Measurements from ENCODE around the gene INTS11. TPM values are rescaled to one million over a fixed set of nuclear protein-coding genes. Genes with fewer than 3 reads are reported as not detected.

INTS11 gene
- total and polyA plus RNA-seq, 2 of the 13 experiments (the other 11 are each of a cell fraction or from before 2014, with no cell fraction given), result 52.8 to 94.8 TPM

DNA sequence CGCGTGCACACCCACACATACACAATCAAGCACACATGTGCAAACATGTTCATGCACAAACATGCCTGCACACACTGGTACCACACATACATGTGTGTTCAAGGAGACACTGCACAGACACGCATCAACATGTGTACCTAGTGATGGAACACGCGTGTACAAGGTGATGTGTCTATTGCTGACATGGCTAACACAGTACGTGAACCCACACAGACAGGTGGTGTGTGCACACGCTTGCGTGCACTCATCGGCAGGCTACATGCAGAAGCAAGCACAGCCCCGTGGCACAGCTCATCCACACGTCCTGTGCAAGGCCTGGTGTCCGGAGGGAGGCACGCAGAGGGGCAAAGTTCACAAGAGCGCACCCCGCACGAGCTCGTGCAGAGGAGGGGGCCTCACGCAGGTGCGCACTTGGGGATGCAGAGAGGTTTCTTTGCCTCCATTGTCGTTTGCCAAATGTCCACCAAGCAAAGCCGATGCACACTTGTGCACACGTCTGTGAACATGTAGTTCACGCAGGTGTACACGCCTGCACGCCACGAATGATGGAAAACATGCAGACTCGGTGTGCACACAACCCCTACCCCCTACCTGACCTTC, 17.7 kb downstream of the INTS11 start (continued):
- no peak for TF ChIP-seq THYN1 (CRISPR knock-in tag; IDR thresholded peaks at IDR 0.05; ENCODE audit: borderline replicate concordance, low read depth)
- no peak for TF ChIP-seq THRA (CRISPR knock-in tag; IDR thresholded peaks at IDR 0.05; ENCODE audit: borderline replicate concordance)
- TF ChIP-seq, protein P1, sequence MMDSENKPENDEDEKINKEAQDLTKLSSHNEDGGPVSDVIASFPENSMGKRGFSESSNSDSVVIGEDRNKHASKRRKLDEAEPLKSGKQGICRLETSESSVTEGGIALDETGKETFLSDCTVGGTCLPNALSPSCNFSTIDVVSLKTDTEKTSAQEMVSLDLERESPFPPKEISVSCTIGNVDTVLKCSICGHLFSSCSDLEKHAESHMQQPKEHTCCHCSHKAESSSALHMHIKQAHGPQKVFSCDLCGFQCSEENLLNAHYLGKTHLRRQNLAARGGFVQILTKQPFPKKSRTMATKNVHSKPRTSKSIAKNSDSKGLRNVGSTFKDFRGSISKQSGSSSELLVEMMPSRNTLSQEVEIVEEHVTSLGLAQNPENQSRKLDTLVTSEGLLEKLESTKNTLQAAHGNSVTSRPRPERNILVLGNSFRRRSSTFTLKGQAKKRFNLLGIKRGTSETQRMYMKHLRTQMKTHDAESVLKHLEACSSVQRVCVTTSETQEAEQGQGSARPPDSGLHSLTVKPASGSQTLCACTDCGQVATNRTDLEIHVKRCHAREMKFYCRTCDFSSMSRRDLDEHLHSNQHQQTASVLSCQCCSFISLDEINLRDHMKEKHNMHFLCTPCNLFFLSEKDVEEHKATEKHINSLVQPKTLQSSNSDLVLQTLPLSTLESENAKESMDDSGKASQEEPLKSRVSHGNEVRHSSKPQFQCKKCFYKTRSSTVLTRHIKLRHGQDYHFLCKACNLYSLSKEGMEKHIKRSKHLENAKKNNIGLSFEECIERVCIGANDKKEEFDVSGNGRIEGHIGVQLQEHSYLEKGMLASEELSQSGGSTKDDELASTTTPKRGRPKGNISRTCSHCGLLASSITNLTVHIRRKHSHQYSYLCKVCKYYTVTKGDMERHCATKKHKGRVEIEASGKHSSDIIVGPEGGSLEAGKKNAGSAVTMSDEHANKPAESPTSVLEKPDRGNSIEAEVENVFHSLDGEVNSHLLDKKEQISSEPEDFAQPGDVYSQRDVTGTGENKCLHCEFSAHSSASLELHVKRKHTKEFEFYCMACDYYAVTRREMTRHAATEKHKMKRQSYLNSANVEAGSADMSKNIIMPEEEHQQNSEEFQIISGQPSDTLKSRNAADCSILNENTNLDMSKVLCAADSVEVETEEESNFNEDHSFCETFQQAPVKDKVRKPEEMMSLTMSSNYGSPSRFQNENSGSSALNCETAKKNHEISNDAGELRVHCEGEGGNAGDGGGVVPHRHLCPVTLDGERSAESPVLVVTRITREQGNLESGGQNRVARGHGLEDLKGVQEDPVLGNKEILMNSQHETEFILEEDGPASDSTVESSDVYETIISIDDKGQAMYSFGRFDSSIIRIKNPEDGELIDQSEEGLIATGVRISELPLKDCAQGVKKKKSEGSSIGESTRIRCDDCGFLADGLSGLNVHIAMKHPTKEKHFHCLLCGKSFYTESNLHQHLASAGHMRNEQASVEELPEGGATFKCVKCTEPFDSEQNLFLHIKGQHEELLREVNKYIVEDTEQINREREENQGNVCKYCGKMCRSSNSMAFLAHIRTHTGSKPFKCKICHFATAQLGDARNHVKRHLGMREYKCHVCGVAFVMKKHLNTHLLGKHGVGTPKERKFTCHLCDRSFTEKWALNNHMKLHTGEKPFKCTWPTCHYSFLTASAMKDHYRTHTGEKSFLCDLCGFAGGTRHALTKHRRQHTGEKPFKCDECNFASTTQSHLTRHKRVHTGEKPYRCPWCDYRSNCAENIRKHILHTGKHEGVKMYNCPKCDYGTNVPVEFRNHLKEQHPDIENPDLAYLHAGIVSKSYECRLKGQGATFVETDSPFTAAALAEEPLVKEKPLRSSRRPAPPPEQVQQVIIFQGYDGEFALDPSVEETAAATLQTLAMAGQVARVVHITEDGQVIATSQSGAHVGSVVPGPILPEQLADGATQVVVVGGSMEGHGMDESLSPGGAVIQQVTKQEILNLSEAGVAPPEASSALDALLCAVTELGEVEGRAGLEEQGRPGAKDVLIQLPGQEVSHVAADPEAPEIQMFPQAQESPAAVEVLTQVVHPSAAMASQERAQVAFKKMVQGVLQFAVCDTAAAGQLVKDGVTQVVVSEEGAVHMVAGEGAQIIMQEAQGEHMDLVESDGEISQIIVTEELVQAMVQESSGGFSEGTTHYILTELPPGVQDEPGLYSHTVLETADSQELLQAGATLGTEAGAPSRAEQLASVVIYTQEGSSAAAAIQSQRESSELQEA (CRISPR knock-in tag; IDR thresholded peaks at IDR 0.05; ENCODE audit: not compliant biosample characterization), result no peak
- no peak for TF ChIP-seq MIXL1 (CRISPR knock-in tag; IDR thresholded peaks at IDR 0.05)
- no peak for TF ChIP-seq SCMH1 (CRISPR knock-in tag; IDR thresholded peaks at IDR 0.05; ENCODE audit: borderline replicate concordance)
- no peak for TF ChIP-seq ZNF224 (CRISPR knock-in tag; IDR thresholded peaks at IDR 0.05)
- no peak for TF ChIP-seq ZNF720 (CRISPR knock-in tag; IDR thresholded peaks at IDR 0.05)
- TF ChIP-seq, protein P2, sequence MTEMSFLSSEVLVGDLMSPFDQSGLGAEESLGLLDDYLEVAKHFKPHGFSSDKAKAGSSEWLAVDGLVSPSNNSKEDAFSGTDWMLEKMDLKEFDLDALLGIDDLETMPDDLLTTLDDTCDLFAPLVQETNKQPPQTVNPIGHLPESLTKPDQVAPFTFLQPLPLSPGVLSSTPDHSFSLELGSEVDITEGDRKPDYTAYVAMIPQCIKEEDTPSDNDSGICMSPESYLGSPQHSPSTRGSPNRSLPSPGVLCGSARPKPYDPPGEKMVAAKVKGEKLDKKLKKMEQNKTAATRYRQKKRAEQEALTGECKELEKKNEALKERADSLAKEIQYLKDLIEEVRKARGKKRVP (CRISPR knock-in tag; IDR thresholded peaks at IDR 0.05), result no peak
- no peak for TF ChIP-seq ZNF343 (CRISPR knock-in tag; IDR thresholded peaks at IDR 0.05)
- peak; percentile 83 for TF ChIP-seq BORCS8-MEF2B (CRISPR knock-in tag; IDR thresholded peaks at IDR 0.05)
- TF ChIP-seq ZNF142 (CRISPR knock-in tag; IDR thresholded peaks at IDR 0.05), result peak; percentile 58
- peak; percentile 71; the same call in 1 of the 2 replicates for TF ChIP-seq IRX3 (CRISPR knock-in tag; IDR thresholded peaks at IDR 0.05; ENCODE audit: borderline replicate concordance, low read depth)
